HEK293 (cell line): Measurements from ENCODE around the gene TYW1B.
"Not testable (repeated sequence)": the region's sequence is repeated elsewhere in the genome, so short reads cannot be mapped to it uniquely, and the experiment has no call there.

Source experiments
- HOXA7 ChIP-seq: sonication (generic); formaldehyde crosslinking; IDR thresholded peaks from 2 replicates; pipeline ENCODE4 v1.8.1; 2022; ENCODE audit warnings: missing genetic modification reagents, borderline replicate concordance
- ZNF10 ChIP-seq: fragments of 450-650 bp; formaldehyde crosslinking; IDR thresholded peaks from 2 replicates; pipeline ENCODE4 v1.5.1; 2017; ENCODE audit warnings: missing biosample characterization, missing genetic modification characterization
- ZNF121 ChIP-seq: fragments of 450-650 bp; formaldehyde crosslinking; IDR thresholded peaks from 2 replicates; pipeline ENCODE4 v1.5.1; 2016; ENCODE audit warnings: missing biosample characterization, missing genetic modification characterization
- ZNF335 ChIP-seq: fragments of 450-650 bp; formaldehyde crosslinking; conservative IDR thresholded peaks from 2 replicates; pipeline ENCODE4 v1.5.1; 2016; ENCODE audit warnings: missing biosample characterization, missing genetic modification characterization
- ZNF423 ChIP-seq: fragments of 450-650 bp; formaldehyde crosslinking; IDR thresholded peaks from 2 replicates; pipeline ENCODE4 v1.5.1; 2016; ENCODE audit warnings: missing biosample characterization, missing genetic modification characterization
- ZNF549 ChIP-seq: fragments of 450-650 bp; IDR thresholded peaks from 2 replicates; pipeline ENCODE4 v1.5.1; 2018; ENCODE audit warnings: missing biosample characterization, missing genetic modification characterization, mild to moderate bottlenecking, inconsistent platforms, moderate library complexity
- TF ChIP-seq, protein P1 (sequence below): fragments of 450-650 bp; formaldehyde crosslinking; IDR thresholded peaks from 2 replicates; pipeline ENCODE4 v1.5.1; 2016; ENCODE audit warnings: missing biosample characterization, missing genetic modification characterization
- TF ChIP-seq, protein P2 (sequence below): sonication (generic); formaldehyde crosslinking; IDR thresholded peaks from 2 replicates; pipeline ENCODE4 v1.8.1; 2022; ENCODE audit warnings: mild to moderate bottlenecking, moderate library complexity, missing genetic modification reagents
- TF ChIP-seq, protein P3 (sequence below): fragments of 450-650 bp; formaldehyde crosslinking; IDR thresholded peaks from 2 replicates; pipeline ENCODE4 v1.5.1; 2016; ENCODE audit warnings: missing biosample characterization, missing genetic modification characterization
- TF ChIP-seq, protein P4 (sequence below): IDR thresholded peaks from 2 replicates; pipeline ENCODE4 v1.6.1; 2011; ENCODE audit warnings: mild to moderate bottlenecking, low read depth, low read length, borderline replicate concordance

DNA sequence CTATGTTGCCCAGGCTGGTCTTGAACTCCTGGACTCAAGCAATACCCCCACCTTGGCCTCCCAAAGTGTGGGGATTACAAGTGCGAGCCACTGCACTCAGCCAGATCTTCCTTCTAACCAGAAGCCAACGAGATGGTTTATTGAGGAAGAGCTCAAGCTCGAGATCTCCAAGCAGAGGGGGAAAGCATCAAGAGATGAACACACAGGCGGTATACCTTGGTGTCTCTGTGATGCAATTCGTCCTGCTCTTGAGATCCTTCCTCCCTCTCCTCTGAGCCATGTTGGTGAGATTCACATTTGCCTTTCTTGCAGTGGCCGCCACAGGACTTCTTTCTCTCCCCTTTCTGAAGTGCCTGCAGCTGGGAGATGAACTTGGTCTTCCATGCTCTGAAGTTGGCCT, 21.1 kb downstream of the TYW1B start:
- TF ChIP-seq, protein P1, sequence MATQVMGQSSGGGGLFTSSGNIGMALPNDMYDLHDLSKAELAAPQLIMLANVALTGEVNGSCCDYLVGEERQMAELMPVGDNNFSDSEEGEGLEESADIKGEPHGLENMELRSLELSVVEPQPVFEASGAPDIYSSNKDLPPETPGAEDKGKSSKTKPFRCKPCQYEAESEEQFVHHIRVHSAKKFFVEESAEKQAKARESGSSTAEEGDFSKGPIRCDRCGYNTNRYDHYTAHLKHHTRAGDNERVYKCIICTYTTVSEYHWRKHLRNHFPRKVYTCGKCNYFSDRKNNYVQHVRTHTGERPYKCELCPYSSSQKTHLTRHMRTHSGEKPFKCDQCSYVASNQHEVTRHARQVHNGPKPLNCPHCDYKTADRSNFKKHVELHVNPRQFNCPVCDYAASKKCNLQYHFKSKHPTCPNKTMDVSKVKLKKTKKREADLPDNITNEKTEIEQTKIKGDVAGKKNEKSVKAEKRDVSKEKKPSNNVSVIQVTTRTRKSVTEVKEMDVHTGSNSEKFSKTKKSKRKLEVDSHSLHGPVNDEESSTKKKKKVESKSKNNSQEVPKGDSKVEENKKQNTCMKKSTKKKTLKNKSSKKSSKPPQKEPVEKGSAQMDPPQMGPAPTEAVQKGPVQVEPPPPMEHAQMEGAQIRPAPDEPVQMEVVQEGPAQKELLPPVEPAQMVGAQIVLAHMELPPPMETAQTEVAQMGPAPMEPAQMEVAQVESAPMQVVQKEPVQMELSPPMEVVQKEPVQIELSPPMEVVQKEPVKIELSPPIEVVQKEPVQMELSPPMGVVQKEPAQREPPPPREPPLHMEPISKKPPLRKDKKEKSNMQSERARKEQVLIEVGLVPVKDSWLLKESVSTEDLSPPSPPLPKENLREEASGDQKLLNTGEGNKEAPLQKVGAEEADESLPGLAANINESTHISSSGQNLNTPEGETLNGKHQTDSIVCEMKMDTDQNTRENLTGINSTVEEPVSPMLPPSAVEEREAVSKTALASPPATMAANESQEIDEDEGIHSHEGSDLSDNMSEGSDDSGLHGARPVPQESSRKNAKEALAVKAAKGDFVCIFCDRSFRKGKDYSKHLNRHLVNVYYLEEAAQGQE (tag by site-specific recombination), result not testable (repeated sequence)
- TF ChIP-seq, protein P2, sequence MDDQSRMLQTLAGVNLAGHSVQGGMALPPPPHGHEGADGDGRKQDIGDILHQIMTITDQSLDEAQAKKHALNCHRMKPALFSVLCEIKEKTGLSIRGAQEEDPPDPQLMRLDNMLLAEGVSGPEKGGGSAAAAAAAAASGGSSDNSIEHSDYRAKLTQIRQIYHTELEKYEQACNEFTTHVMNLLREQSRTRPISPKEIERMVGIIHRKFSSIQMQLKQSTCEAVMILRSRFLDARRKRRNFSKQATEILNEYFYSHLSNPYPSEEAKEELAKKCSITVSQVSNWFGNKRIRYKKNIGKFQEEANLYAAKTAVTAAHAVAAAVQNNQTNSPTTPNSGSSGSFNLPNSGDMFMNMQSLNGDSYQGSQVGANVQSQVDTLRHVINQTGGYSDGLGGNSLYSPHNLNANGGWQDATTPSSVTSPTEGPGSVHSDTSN (CRISPR knock-in tag), result not testable (repeated sequence)
- not testable (repeated sequence) for TF ChIP-seq ZNF423; ZNF10 (tag by site-specific recombination); HOXA7; ZNF549 (tag by site-specific recombination); ZNF121 (tag by site-specific recombination); ZNF335
- TF ChIP-seq, protein P3, sequence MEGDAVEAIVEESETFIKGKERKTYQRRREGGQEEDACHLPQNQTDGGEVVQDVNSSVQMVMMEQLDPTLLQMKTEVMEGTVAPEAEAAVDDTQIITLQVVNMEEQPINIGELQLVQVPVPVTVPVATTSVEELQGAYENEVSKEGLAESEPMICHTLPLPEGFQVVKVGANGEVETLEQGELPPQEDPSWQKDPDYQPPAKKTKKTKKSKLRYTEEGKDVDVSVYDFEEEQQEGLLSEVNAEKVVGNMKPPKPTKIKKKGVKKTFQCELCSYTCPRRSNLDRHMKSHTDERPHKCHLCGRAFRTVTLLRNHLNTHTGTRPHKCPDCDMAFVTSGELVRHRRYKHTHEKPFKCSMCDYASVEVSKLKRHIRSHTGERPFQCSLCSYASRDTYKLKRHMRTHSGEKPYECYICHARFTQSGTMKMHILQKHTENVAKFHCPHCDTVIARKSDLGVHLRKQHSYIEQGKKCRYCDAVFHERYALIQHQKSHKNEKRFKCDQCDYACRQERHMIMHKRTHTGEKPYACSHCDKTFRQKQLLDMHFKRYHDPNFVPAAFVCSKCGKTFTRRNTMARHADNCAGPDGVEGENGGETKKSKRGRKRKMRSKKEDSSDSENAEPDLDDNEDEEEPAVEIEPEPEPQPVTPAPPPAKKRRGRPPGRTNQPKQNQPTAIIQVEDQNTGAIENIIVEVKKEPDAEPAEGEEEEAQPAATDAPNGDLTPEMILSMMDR, result not testable (repeated sequence)
- TF ChIP-seq, protein P4, sequence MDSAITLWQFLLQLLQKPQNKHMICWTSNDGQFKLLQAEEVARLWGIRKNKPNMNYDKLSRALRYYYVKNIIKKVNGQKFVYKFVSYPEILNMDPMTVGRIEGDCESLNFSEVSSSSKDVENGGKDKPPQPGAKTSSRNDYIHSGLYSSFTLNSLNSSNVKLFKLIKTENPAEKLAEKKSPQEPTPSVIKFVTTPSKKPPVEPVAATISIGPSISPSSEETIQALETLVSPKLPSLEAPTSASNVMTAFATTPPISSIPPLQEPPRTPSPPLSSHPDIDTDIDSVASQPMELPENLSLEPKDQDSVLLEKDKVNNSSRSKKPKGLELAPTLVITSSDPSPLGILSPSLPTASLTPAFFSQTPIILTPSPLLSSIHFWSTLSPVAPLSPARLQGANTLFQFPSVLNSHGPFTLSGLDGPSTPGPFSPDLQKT, result not testable (repeated sequence)
